ENCODE data around the gene FRG1.
"Not testable (repeated sequence)": the region's sequence is repeated elsewhere in the genome, so short reads cannot be mapped to it uniquely, and the experiment has no call there.

FRG1 gene

GRCh38 chr4:189940178-189941004 lies at the start of gene FRG1:
Gene FRG1 (plus strand): TSS chr4:189940872. CDS start chr4:189941010, 138 bp downstream.
- DNase-seq = no peak

GRCh38 chr4:189897667-189898066 lies 43.0 kb upstream of the FRG1 start:
- no peak for DNase-seq

GRCh38 chr4:189899481-189900015 lies 41.1 kb upstream of the FRG1 start:
- DNase-seq = not testable (repeated sequence)

GRCh38 chr4:189904420-189905027 lies 36.1 kb upstream of the FRG1 start:
- not testable (repeated sequence) for DNase-seq

- no peak for DNase-seq
Observed at GRCh38 chr4:189912170-189912569, 28.5 kb upstream of the FRG1 start.

- no peak for DNase-seq
Observed at GRCh38 chr4:189917161-189917891, 23.3 kb upstream of the FRG1 start.

- no peak for DNase-seq
Observed at GRCh38 chr4:189921058-189921457, 19.6 kb upstream of the FRG1 start.

GRCh38 chr4:189926742-189927141 lies 13.9 kb upstream of the FRG1 start:
- not testable (repeated sequence) for DNase-seq

GRCh38 chr4:189941005-189941450 lies 356 bp downstream of the FRG1 start:
- no peak for DNase-seq

- DNase-seq = not testable (repeated sequence)
Observed at GRCh38 chr4:189942412-189942811, 1.7 kb downstream of the FRG1 start.

- not testable (repeated sequence) for DNase-seq
Observed at GRCh38 chr4:189944077-189944476, 3.4 kb downstream of the FRG1 start.

- DNase-seq = not testable (repeated sequence)
Observed at GRCh38 chr4:189946906-189947305, 6.2 kb downstream of the FRG1 start.

- not testable (repeated sequence) for DNase-seq
Observed at GRCh38 chr4:189948486-189948885, 7.8 kb downstream of the FRG1 start.

- not testable (repeated sequence) for DNase-seq
Observed at GRCh38 chr4:189969291-189969690, 28.6 kb downstream of the FRG1 start.

- no peak for DNase-seq
Observed at GRCh38 chr4:189973646-189974045, 33.0 kb downstream of the FRG1 start.

- DNase-seq = no peak
Observed at GRCh38 chr4:189974056-189974455, 33.4 kb downstream of the FRG1 start.

- DNase-seq = no peak
Observed at GRCh38 chr4:189979196-189980047, 38.8 kb downstream of the FRG1 start.

- DNase-seq = not testable (repeated sequence)
Observed at GRCh38 chr4:189980292-189980691, 39.6 kb downstream of the FRG1 start.

GRCh38 chr4:189981970-189982369 lies 41.3 kb downstream of the FRG1 start:
- DNase-seq = no peak

- DNase-seq = not testable (repeated sequence)
Observed at GRCh38 chr4:189983916-189984526, 43.3 kb downstream of the FRG1 start.

GRCh38 chr4:189984661-189985060 lies 44.0 kb downstream of the FRG1 start:
- DNase-seq = not testable (repeated sequence)
